ENCODE data around the gene CES2.
A peak's percentile ranks its signal among the peaks of the same experiment; 100 is the strongest.

The CES2 gene

GRCh38 chr16:66935314-66936011 lies at the start of gene CES2:
CES2 (plus strand) TSS chr16:66935516; CDS start chr16:66935636, 120 bp downstream.
- Histone ChIP-seq H3K4me1 (ENCODE audit: control insufficient read depth in 1 of 2, insufficient read depth in 1 of 2, low read depth in 1 of 2, low read length in 1 of 2) (peaks cover 20 to 23% of the 10 kb centered on the region in 2 experiments), H3K27ac (peak within 1 kb of the TSS; percentile 86), H3K4me3 (ENCODE audit: low read depth in 1 of 2, low read length in 1 of 2) (peak within 1 kb of the TSS; percentile 84 to 92), H3K9me3 (no peaks in the 10 kb centered on the region), H3K36me3 (peaks cover 34% of the 10 kb centered on the region), H3K27me3 (no peaks in the 10 kb centered on the region)
- no peak for TF ChIP-seq CTCF (IDR thresholded peaks at IDR 0.05)

GRCh38 chr16:66886321-66886720 lies 49.0 kb upstream of the CES2 start:
- H3K27me3 ChIP-seq: peaks cover 7% of the 10 kb centered on the region
- TF ChIP-seq CTCF (IDR thresholded peaks at IDR 0.05): no peak
- H3K27ac ChIP-seq: no peak overlapping the region
- H3K4me3 ChIP-seq (ENCODE audit: low read depth in 1 of 2, low read length in 1 of 2): no peak overlapping the region
- H3K4me1 ChIP-seq (ENCODE audit: control insufficient read depth in 1 of 2, insufficient read depth in 1 of 2, low read depth in 1 of 2, low read length in 1 of 2): no peaks in the 10 kb centered on the region
- peaks cover 11% of the 10 kb centered on the region for H3K36me3 ChIP-seq
- H3K9me3 ChIP-seq: no peaks in the 10 kb centered on the region

- Histone ChIP-seq H3K36me3 (peaks cover 11% of the 10 kb centered on the region), H3K9me3 (no peaks in the 10 kb centered on the region), H3K27me3 (peaks cover under 1% of the 10 kb centered on the region), H3K4me3 (ENCODE audit: low read depth in 1 of 2, low read length in 1 of 2) (no peak overlapping the region), H3K27ac (no peak overlapping the region), H3K4me1 (ENCODE audit: control insufficient read depth in 1 of 2, insufficient read depth in 1 of 2, low read depth in 1 of 2, low read length in 1 of 2) (no peaks in the 10 kb centered on the region)
- TF ChIP-seq CTCF (IDR thresholded peaks at IDR 0.05): no peak
These were observed 48.4 kb upstream of the CES2 start for GRCh38 chr16:66886914-66887313.

GRCh38 chr16:66888647-66889615 lies 46.4 kb upstream of the CES2 start:
- TF ChIP-seq CTCF (IDR thresholded peaks at IDR 0.05): no peak
- Histone ChIP-seq H3K27me3 (no peaks in the 10 kb centered on the region), H3K27ac (no peak overlapping the region), H3K4me1 (ENCODE audit: control insufficient read depth in 1 of 2, insufficient read depth in 1 of 2, low read depth in 1 of 2, low read length in 1 of 2) (no peaks in the 10 kb centered on the region), H3K36me3 (peaks cover 11% of the 10 kb centered on the region), H3K4me3 (ENCODE audit: low read depth in 1 of 2, low read length in 1 of 2) (no peak overlapping the region), H3K9me3 (no peaks in the 10 kb centered on the region)

GRCh38 chr16:66889622-66890021 lies 45.7 kb upstream of the CES2 start:
- no peak for TF ChIP-seq CTCF (IDR thresholded peaks at IDR 0.05)
- Histone ChIP-seq H3K9me3 (no peaks in the 10 kb centered on the region), H3K27me3 (no peaks in the 10 kb centered on the region), H3K4me3 (ENCODE audit: low read depth in 1 of 2, low read length in 1 of 2) (no peak overlapping the region), H3K27ac (no peak overlapping the region), H3K4me1 (ENCODE audit: control insufficient read depth in 1 of 2, insufficient read depth in 1 of 2, low read depth in 1 of 2, low read length in 1 of 2) (no peaks in the 10 kb centered on the region), H3K36me3 (peaks cover 10% of the 10 kb centered on the region)
